GM21717 (cell line): Measurements from ENCODE around the gene ABTB1.
"Not testable (repeated sequence)": the region's sequence is repeated elsewhere in the genome, so short reads cannot be mapped to it uniquely, and the experiment has no call there.

Experiments
- ATAC-seq: cut with Tn5 transposase; IDR thresholded peaks from one replicate; pipeline ENCODE4 v1.9.1; 2021; ENCODE audit warnings: mild to moderate bottlenecking, moderate library complexity; ENCODE audit not compliant: unreplicated experiment

The ABTB1 gene

GRCh38 chr3:127671523-127672428, 976 bp upstream of the ABTB1 start:
- ATAC-seq, result peak; percentile 25

DNA sequence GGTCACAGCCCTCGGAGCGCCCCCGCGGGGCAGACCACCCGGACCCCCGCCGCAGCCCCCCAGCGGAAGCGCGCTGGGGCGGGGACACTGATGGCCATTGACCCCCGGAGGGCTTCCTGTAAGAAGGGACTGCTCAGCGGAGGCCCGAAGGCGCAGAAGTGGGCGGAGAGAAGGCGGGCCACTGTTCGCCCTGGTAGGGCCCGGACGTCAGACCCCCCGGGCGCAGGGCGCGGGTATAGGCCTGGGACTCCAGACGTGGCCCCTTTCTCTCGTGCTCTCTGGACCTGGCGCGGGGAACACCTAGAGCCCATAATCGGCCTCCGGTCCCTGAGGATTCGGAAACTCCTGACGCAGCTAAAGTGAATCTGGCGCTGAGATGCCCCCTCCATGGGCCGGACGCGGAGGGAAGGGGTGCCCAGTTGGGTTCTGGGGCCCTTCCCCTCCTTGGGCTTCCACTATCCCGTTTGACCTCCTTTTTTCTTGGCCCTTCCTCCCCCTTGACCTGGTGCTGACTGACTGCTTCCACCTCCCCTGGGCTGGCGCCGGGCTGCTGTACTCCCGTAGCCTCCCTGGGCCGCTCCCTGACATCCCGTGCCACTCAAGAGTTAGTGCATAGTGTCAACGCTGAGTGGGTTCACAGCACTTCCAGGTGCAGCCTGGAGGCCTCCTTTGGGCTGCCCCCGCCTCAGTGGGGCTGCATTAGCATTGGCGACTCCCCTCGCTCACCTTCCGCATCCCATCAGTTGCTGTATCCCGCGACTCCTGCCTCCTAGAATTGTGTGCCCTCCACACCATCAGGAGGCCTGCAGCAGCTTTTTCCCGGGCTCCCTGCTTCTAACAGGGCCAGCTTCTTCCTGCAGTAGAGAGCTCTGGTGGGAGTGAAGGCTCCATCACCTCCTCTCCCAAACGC, 694 bp downstream of the ABTB1 start:
- peak; percentile 22 for ATAC-seq

GRCh38 chr3:127674101-127674721, 1.5 kb downstream of the ABTB1 start:
- no peak for ATAC-seq

DNA sequence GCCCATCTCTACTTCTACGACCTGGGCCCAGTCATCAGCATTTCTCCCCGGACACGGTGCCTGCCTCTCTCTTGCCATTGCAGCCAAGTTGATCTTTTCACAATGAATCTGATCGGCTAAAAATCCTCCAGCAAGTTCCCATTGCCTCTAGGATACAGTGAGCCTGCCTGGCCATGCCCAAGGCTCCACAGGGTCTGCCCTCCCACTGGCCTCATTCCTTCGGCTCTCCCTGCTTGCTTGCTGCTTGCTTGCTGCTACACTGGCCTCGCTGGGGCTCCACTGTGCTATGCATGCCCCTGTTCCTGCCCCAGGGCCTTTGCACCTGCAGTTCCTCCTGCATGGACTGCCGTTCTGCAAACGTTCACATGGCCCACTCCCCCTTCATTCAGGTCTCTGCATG, 2.0 kb downstream of the ABTB1 start:
- no peak for ATAC-seq

DNA sequence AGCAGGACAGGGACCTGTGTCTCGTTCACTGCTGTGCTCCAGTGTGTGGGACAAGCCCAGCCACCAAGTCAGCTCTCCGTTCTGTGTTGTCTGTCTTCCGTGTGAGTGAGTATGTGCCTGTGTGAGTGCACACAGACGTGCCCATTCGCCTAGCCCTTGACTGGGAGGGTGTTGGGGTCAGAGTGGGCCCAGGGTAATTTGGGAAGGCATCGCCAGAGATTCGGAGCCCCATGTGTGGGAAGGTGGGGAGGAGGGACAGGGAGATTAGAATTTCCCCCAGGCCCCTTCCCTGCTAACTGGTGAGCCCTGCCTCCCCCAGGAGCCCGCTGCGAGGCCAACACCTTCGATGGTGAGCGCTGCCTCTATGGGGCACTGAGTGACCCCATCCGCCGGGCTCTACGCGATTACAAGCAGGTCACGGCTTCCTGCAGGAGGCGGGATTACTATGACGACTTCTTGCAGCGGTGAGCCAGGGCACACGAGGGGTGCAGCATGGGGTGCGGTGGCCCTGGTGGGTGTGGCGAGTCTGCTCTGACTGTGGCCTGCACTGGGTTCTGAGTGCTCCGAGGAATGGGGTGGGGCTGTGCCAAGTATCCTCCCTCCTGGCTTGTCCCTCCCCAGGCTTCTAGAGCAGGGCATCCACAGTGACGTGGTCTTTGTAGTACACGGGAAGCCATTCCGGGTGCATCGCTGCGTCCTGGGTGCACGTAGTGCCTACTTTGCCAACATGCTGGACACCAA, 3.1 kb downstream of the ABTB1 start:
- ATAC-seq, result no peak

DNA sequence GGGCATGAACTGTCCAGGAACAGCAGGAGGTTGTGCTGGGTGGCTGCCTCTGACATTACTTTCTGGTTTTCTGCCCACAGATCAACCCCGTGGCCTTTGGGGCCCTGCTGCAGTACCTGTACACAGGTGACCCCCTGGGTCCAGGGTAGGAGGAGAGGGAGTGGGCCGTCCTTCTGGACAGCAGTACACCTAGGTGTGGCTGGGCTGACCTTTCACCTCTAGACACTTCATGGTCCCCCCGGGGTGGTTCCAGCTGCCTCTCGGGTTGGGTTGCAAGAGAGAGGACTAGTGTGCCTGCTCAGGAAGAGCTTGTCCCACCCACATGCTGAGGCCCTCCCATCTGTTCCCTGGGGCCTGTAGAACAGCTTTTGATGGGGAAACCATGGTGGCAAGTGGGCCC, 3.7 kb downstream of the ABTB1 start:
- ATAC-seq, result no peak

DNA sequence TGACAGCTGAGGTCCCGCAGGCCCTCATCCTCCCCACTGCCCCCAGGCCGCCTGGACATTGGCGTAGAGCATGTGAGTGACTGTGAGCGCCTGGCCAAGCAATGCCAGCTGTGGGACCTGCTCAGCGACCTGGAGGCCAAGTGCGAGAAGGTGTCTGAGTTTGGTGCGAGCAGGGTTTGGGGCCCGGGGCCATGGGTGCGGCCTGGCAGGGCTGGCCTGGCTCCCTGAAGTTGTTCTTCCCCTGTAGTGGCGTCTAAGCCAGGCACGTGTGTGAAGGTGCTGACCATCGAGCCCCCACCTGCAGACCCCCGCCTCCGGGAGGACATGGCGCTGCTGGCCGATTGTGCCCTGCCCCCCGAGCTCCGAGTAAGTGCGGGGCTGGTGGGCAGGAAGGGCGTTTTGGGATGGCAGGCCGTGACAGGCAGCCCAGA, 4.2 kb downstream of the ABTB1 start:
- no peak for ATAC-seq

- no peak for ATAC-seq
These were observed 5.0 kb downstream of the ABTB1 start for GRCh38 chr3:127677541-127678314.

- ATAC-seq, result no peak
These were observed 5.5 kb downstream of the ABTB1 start for GRCh38 chr3:127678315-127678599.

GRCh38 chr3:127678611-127679533, 6.1 kb downstream of the ABTB1 start:
- no peak for ATAC-seq

GRCh38 chr3:127679534-127680145, 6.9 kb downstream of the ABTB1 start:
- no peak for ATAC-seq

GRCh38 chr3:127680146-127680661, 7.5 kb downstream of the ABTB1 start:
- ATAC-seq, result no peak

DNA sequence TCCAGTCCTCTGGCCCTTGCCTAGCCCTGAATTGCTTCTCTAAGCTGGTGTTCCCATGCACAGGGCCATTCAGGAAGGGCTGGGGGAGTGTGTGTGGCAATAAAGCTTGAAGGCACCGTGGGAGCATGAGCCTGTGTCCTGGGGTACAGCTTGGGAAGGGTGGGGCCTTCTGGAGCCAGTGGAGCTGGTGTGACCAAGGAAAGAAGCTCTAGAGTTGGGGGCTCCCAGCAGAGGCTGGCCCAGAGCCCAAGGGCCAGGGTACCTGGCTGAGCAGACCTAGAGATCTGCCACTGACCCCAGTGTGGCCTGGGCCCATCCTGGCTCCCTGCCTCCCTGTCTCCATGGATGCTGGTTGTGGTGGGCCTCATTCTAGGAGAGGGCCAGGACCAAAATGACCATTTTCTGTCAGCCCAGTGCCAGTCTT, 8.1 kb downstream of the ABTB1 start:
- ATAC-seq, result no peak

- not testable (repeated sequence) for ATAC-seq
These were observed 9.4 kb downstream of the ABTB1 start for GRCh38 chr3:127682175-127682554.

DNA sequence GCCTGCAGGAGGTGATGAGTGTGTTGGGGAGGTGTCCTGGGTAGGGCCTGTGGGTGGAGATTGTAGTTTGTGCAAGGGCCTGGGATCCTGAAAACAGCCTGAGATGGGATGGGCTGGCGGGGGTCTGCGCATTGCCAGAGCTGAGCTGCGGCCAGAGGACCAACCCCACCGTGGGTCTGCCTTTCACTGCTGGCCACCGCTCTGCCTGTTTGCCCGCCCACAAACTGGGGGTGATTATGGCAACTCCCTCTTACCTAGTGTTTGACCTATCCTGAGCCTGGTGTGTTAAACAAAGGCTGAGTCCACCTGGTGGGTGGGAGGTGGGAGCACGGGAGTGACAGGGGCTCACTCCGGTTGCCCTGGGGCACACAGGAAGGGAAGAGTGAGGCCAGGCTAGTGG, 9.8 kb downstream of the ABTB1 start:
- ATAC-seq, result no peak

DNA sequence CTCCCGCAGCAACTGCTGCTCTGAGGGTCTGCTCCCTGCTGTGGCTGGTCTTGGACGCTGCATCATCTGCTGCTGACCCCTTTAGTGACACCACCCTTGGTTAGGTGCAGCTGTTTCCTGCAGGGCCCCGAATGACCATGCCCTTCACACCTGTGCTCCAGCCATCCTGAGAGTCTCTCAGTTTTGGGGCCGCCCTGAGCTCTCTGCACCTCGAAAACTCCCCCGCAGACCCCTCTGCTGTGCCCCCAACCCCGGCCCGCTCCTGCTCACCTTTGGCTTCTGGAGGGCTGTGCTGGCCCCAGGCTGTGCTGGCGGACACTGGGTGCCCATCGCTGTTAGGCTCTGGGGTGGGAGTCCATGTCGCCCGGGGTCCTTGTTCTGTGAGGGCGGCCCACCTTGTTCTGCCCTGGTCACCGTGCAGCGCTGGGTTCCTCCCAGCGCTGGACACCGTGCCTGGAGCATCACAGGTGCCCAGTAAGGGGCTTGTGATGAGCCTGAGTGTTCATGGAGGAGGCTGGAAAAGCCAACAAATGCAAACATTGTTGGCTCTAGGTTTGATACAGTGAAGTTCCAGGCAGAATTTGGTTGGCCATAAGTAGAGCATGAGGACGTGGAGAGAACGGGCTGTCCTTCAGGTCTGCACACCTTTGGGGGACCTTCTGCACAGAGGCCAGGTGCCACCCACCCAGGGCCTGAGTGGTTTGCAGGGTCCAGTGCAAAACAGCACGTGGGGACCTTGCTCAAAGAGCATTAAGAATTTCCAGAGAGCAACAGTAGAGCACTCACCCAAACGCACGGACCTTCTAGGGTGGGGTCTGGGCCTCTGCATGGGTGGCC, 12.3 kb downstream of the ABTB1 start:
- no peak for ATAC-seq

DNA sequence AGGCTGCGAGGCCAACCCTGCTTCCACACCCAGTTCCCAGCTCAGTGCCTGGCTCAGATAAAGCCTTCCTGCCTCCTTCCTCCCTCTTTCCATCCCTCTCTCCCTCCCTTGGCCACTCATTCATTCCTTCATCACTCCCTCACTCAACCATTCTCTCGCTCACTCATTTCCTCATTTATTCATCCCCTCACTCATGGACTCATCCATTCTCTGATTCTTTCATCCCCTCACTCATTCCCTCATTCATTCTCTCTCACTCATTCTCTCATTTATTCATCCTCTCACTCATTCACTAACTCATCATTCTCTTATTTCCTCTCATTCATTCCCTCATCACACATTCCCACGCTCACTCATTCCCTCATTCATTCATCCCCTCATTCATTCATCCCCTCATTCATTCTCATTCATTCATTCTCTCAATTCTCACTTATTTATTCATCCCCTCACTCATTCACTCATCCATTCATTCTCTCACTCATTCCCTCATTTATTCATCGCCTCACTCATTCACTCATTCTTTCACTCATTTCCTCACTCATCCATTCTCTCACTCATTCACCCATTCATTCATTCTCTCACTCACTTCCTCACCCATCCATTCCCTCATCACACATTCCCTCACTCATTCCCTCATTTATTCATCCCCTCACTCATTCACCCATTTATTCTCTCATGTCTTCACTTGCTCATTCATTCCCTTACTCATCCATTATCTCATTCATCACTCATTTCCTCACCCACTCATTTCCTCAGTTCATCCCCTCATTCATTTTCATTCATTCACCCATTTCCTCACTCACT, 13.2 kb downstream of the ABTB1 start:
- no peak for ATAC-seq
